ENCODE data around the gene PKMYT1. TPM values are rescaled to one million over a fixed set of nuclear protein-coding genes. Genes with fewer than 3 reads are reported as not detected.

PKMYT1 gene
- total and polyA plus RNA-seq, 9 of the 15 experiments (the other 6 are each of a cell fraction or from before 2014, with no cell fraction given), result 8.7 to 201 (median 37.8) TPM

DNA sequence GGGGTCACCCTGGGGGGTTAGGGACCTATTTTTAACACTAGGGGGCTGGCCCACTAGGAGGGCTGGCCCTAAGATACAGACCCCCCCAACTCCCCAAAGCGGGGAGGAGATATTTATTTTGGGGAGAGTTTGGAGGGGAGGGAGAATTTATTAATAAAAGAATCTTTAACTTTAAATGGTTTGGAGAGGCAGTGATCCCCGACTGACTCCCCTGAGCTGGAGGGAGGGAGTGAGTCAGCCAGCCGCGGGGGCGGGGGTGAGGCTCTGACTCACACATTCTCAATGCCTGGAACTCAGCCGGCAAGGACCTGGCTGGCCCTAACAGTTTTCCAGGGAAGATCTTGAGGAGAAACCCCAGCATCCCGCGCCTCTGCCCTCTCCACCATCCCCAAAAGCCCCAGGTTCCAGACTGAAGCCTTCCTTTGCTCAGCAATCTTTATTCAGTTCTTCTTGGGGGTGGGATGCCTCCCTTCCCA lies 42.0 kb upstream of the PKMYT1 start (continued):
- TF ChIP-seq, protein P1, sequence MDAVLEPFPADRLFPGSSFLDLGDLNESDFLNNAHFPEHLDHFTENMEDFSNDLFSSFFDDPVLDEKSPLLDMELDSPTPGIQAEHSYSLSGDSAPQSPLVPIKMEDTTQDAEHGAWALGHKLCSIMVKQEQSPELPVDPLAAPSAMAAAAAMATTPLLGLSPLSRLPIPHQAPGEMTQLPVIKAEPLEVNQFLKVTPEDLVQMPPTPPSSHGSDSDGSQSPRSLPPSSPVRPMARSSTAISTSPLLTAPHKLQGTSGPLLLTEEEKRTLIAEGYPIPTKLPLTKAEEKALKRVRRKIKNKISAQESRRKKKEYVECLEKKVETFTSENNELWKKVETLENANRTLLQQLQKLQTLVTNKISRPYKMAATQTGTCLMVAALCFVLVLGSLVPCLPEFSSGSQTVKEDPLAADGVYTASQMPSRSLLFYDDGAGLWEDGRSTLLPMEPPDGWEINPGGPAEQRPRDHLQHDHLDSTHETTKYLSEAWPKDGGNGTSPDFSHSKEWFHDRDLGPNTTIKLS (IDR thresholded peaks at IDR 0.05; ENCODE audit: borderline replicate concordance, low read depth), result no peak
- TF ChIP-seq TCFL5 (CRISPR knock-in tag; conservative IDR thresholded peaks at IDR 0.05) (no peak), KLF10 (CRISPR knock-in tag; IDR thresholded peaks at IDR 0.05) (no peak), ETV6 (IDR thresholded peaks at IDR 0.05; ENCODE audit: borderline replicate concordance in 1 of 2, low read depth in 2 of 2, low read length in 1 of 2) (no peak), ETV6 (CRISPR knock-in tag; IDR thresholded peaks at IDR 0.05; ENCODE audit: borderline replicate concordance) (no peak)
- TF ChIP-seq, protein P2, sequence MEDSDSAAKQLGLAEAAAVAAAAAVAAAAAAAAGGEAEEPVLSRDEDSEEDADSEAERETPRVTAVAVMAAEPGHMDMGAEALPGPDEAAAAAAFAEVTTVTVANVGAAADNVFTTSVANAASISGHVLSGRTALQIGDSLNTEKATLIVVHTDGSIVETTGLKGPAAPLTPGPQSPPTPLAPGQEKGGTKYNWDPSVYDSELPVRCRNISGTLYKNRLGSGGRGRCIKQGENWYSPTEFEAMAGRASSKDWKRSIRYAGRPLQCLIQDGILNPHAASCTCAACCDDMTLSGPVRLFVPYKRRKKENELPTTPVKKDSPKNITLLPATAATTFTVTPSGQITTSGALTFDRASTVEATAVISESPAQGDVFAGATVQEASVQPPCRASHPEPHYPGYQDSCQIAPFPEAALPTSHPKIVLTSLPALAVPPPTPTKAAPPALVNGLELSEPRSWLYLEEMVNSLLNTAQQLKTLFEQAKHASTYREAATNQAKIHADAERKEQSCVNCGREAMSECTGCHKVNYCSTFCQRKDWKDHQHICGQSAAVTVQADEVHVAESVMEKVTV (CRISPR knock-in tag; IDR thresholded peaks at IDR 0.05), result no peak
